WTC11 (cell line): ENCODE data around the gene OSBPL5.

Experiments
- CTCF ChIP-seq: fragments of 200-600 bp; IDR thresholded peaks from 2 replicates; pipeline ENCODE4 v1.8.0; 2022; ENCODE audit warnings: antibody characterized with exemption
- JUN ChIP-seq: sonication (generic); formaldehyde crosslinking; IDR thresholded peaks from 2 replicates; pipeline ENCODE4 v1.8.0; 2023; ENCODE audit warnings: mild to moderate bottlenecking, missing genetic modification reagents
- TF ChIP-seq, protein P1 (sequence below): sonication (generic); formaldehyde crosslinking; IDR thresholded peaks from 2 replicates; pipeline ENCODE4 v1.8.1; 2023; ENCODE audit warnings: mild to moderate bottlenecking, missing genetic modification reagents

- TF ChIP-seq CTCF (no peak), JUN (CRISPR knock-in tag) (no peak)
- TF ChIP-seq, protein P1, sequence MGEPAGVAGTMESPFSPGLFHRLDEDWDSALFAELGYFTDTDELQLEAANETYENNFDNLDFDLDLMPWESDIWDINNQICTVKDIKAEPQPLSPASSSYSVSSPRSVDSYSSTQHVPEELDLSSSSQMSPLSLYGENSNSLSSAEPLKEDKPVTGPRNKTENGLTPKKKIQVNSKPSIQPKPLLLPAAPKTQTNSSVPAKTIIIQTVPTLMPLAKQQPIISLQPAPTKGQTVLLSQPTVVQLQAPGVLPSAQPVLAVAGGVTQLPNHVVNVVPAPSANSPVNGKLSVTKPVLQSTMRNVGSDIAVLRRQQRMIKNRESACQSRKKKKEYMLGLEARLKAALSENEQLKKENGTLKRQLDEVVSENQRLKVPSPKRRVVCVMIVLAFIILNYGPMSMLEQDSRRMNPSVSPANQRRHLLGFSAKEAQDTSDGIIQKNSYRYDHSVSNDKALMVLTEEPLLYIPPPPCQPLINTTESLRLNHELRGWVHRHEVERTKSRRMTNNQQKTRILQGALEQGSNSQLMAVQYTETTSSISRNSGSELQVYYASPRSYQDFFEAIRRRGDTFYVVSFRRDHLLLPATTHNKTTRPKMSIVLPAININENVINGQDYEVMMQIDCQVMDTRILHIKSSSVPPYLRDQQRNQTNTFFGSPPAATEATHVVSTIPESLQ (CRISPR knock-in tag) = no peak
Observed at GRCh38 chr11:3208272-3208671, 43.2 kb upstream of the OSBPL5 start.
